ENCODE data around the gene CAPZB.

- no peak for TF ChIP-seq MAZ (IDR thresholded peaks at IDR 0.05; ENCODE audit: borderline replicate concordance, low read depth, low read length)
- no peak for TF ChIP-seq CTCF (conservative IDR thresholded peaks at IDR 0.05; ENCODE audit: low read depth, low read length)
- no peak for TF ChIP-seq POLR2A (IDR thresholded peaks at IDR 0.05; ENCODE audit: low read depth, low read length)
- TF ChIP-seq FOS (IDR thresholded peaks at IDR 0.05; ENCODE audit: low read depth, low read length): no peak
- no peak for TF ChIP-seq RAD21 (IDR thresholded peaks at IDR 0.05; ENCODE audit: low read length)
- no peak for TF ChIP-seq RFX5 (IDR thresholded peaks at IDR 0.05; ENCODE audit: low read depth, low read length)
- no peak for TF ChIP-seq SMC3 (IDR thresholded peaks at IDR 0.05; ENCODE audit: low read depth, low read length)
- no peak for TF ChIP-seq BHLHE40 (IDR thresholded peaks at IDR 0.05; ENCODE audit: low read depth, low read length)
- no peak for TF ChIP-seq RCOR1 (IDR thresholded peaks at IDR 0.05; ENCODE audit: insufficient replicate concordance, low read length)
These were observed 11.2 kb upstream of the CAPZB start for GRCh38 chr1:19496527-19496874.
